Left ventricle myocardium inferior (tissue), 1 donor: Measurements from ENCODE around the gene PTPN23. TPM values are rescaled to one million over a fixed set of nuclear protein-coding genes. Genes with fewer than 3 reads are reported as not detected.

Experiments
- DNase-seq: peaks from one replicate; pipeline ENCODE4 v3.0.0-alpha.2; 2020
- H3K27ac ChIP-seq: fragments of 200-600 bp; replicated peaks from 2 replicates; pipeline ENCODE4 v1.8.0; 2021
- H3K27me3 ChIP-seq: fragments of 200-600 bp; 2 replicates; pipeline ENCODE4 v1.8.0; 2021; ENCODE audit warnings: low read depth
- H3K36me3 ChIP-seq: fragments of 200-600 bp; 2 replicates; pipeline ENCODE4 v1.8.0; 2021
- H3K4me1 ChIP-seq: fragments of 200-600 bp; 2 replicates; pipeline ENCODE4 v1.8.0; 2021
- H3K4me3 ChIP-seq: fragments of 200-600 bp; 2 replicates; pipeline ENCODE4 v1.8.0; 2021; ENCODE audit warnings: mild to moderate bottlenecking, moderate library complexity
- H3K9me3 ChIP-seq: fragments of 200-600 bp; replicated peaks from 2 replicates; pipeline ENCODE4 v1.8.0; 2021
- CTCF ChIP-seq: fragments of 200-600 bp; IDR thresholded peaks from 2 replicates; pipeline ENCODE4 v1.8.0; 2021; ENCODE audit warnings: antibody characterized with exemption, mild to moderate bottlenecking, borderline replicate concordance
- intact Hi-C: fragments of 100-400 bp; cut with micrococcal nuclease; formaldehyde crosslinking; loops from one replicate; pipeline ENCODE4 v1.11.0; 2022
- long read RNA-seq: library from polyadenylated mRNA; unstranded; transcript quantifications from one replicate; pipeline ENCODE4 v2.0.0, GENCODE V29; 2021
- total RNA-seq: library from RNA; stranded (reverse); fragmentation: NEBNext Ultra II Directional; extraction: Animal tissue kit (Norgen Biotek cat#: 25700); gene quantifications from one replicate; pipeline ENCODE4 v1.2.1, GENCODE V29; 2021
- donor health status: DM: no; HTN: yes; CAD: no; lungs with severe emphysema.

Gene PTPN23
- total RNA-seq, result 20.0 TPM
- long read RNA-seq, partial matches to known transcripts, result 11 of 12 reads
- long read RNA-seq, other reads (novel, unspliced or antisense), result 1 of 12 reads

- Histone ChIP-seq H3K4me3 (peak within 1 kb of the TSS; percentile 92), H3K36me3 (no peaks in the 10 kb centered on the region), H3K4me1 (peaks cover 53% of the 10 kb centered on the region), H3K9me3 (no peaks in the 10 kb centered on the region), H3K27ac (peak within 1 kb of the TSS; percentile 96), H3K27me3 (no peaks in the 10 kb centered on the region)
- intact Hi-C loops, result no loop called here
- TF ChIP-seq CTCF, result no peak
- peak; percentile 99 for DNase-seq
Observed at GRCh38 chr3:47380601-47381316, at the start of gene PTPN23. TSS of gene PTPN23 (plus strand) at chr3:47381021. CDS start at chr3:47381097, 76 bp downstream.

GRCh38 chr3:47333907-47334306, 46.9 kb upstream of the PTPN23 start:
- Histone ChIP-seq H3K27me3 (no peaks in the 10 kb centered on the region), H3K27ac (no peak overlapping the region), H3K4me1 (no peaks in the 10 kb centered on the region), H3K9me3 (no peaks in the 10 kb centered on the region), H3K36me3 (peaks cover 96% of the 10 kb centered on the region), H3K4me3 (no peak overlapping the region)
- TF ChIP-seq CTCF, result no peak
- intact Hi-C loops, result no loop called here
- DNase-seq, result no peak

- H3K4me3 ChIP-seq, result no peak overlapping the region
- H3K4me1 ChIP-seq, result no peaks in the 10 kb centered on the region
- H3K9me3 ChIP-seq, result no peaks in the 10 kb centered on the region
- TF ChIP-seq CTCF, result no peak
- DNase-seq, result no peak
- intact Hi-C loops, result no loop called here
- H3K27me3 ChIP-seq, result no peaks in the 10 kb centered on the region
- H3K27ac ChIP-seq, result no peak overlapping the region
- H3K36me3 ChIP-seq, result peaks cover 97% of the 10 kb centered on the region
Observed at GRCh38 chr3:47337656-47338055, 43.2 kb upstream of the PTPN23 start.

GRCh38 chr3:47339951-47340350, 40.9 kb upstream of the PTPN23 start:
- Histone ChIP-seq H3K27me3 (no peaks in the 10 kb centered on the region), H3K27ac (no peak overlapping the region), H3K4me3 (no peak overlapping the region), H3K4me1 (no peaks in the 10 kb centered on the region), H3K36me3 (peaks cover 94% of the 10 kb centered on the region), H3K9me3 (no peaks in the 10 kb centered on the region)
- no peak for DNase-seq
- no peak for TF ChIP-seq CTCF
- intact Hi-C loops, result no loop called here

GRCh38 chr3:47340866-47341265, 40.0 kb upstream of the PTPN23 start:
- DNase-seq, result no peak
- TF ChIP-seq CTCF, result no peak
- Histone ChIP-seq H3K9me3 (no peaks in the 10 kb centered on the region), H3K36me3 (peaks cover 85% of the 10 kb centered on the region), H3K4me1 (peaks cover 4% of the 10 kb centered on the region), H3K4me3 (no peak overlapping the region), H3K27me3 (no peaks in the 10 kb centered on the region), H3K27ac (no peak overlapping the region)
- intact Hi-C loops, result no loop called here
